ENCODE results near the gene MAN2B2. TPM values are rescaled to one million over a fixed set of nuclear protein-coding genes. Genes with fewer than 3 reads are reported as not detected.

Gene MAN2B2
- total RNA-seq, 2 donors from 2014 or later = 22.4 to 28.3 TPM

- H3K4me3 ChIP-seq = no peak overlapping the region
- peaks cover 0 to 8% (median 0%) of the 10 kb centered on the region in 3 donors for H3K9me3 ChIP-seq
- H3K4me1 ChIP-seq = no peaks in the 10 kb centered on the region
- no peak overlapping the region for H3K27ac ChIP-seq
- intact Hi-C loops (cut with DNase I) = no loop called here
- TF ChIP-seq CTCF (IDR thresholded peaks at IDR 0.05) (no peak), POLR2A (IDR thresholded peaks at IDR 0.05) (no peak)
- DNase-seq = no peak
- 58 to 79% methylated on average over 9 to 11 of the region's 13 CpGs for WGBS, 2 donors
- no peak for ATAC-seq
- H3K27me3 ChIP-seq = no peaks in the 10 kb centered on the region
- H3K36me3 ChIP-seq (replicated peaks in 1 of 2; ENCODE audit: insufficient read depth in 1 of 2, low read depth in 2 of 2) = no peaks in the 10 kb centered on the region
Observed at GRCh38 chr4:6555519-6555918, 19.5 kb upstream of the MAN2B2 start.

GRCh38 chr4:6556263-6556662, 18.7 kb upstream of the MAN2B2 start:
- no peak for DNase-seq
- WGBS, 2 donors = 46 to 67% methylated on average over 6 of the region's 6 CpGs
- Histone ChIP-seq H3K4me3 (no peak overlapping the region), H3K36me3 (replicated peaks in 1 of 2; ENCODE audit: insufficient read depth in 1 of 2, low read depth in 2 of 2) (no peaks in the 10 kb centered on the region), H3K9me3 (peaks cover 0 to 5% (median 0%) of the 10 kb centered on the region in 3 donors), H3K4me1 (no peaks in the 10 kb centered on the region), H3K27me3 (no peaks in the 10 kb centered on the region), H3K27ac (no peak overlapping the region)
- TF ChIP-seq CTCF (IDR thresholded peaks at IDR 0.05) (no peak), POLR2A (IDR thresholded peaks at IDR 0.05) (no peak)
- intact Hi-C loops (cut with DNase I) = no loop called here
- no peak for ATAC-seq

GRCh38 chr4:6557185-6557584, 17.8 kb upstream of the MAN2B2 start:
- WGBS, 2 donors = 41 to 50% methylated on average over 5 of the region's 5 CpGs
- Histone ChIP-seq H3K4me3 (no peak overlapping the region), H3K36me3 (replicated peaks in 1 of 2; ENCODE audit: insufficient read depth in 1 of 2, low read depth in 2 of 2) (no peaks in the 10 kb centered on the region), H3K4me1 (no peaks in the 10 kb centered on the region), H3K27me3 (no peaks in the 10 kb centered on the region), H3K27ac (no peak overlapping the region), H3K9me3 (no peaks in the 10 kb centered on the region)
- ATAC-seq (no peak), DNase-seq (no peak)
- no peak for TF ChIP-seq POLR2A (IDR thresholded peaks at IDR 0.05)
- no peak for TF ChIP-seq CTCF (IDR thresholded peaks at IDR 0.05)
- intact Hi-C loops (cut with DNase I) = no loop called here

GRCh38 chr4:6557856-6558255, 17.1 kb upstream of the MAN2B2 start:
- ATAC-seq = no peak
- H3K27me3 ChIP-seq = no peaks in the 10 kb centered on the region

More at GRCh38 chr4:6557856-6558255, 17.1 kb upstream of the MAN2B2 start:
- intact Hi-C loops (cut with DNase I) = no loop called here
- Histone ChIP-seq H3K9me3 (no peaks in the 10 kb centered on the region), H3K4me3 (no peak overlapping the region), H3K4me1 (peaks cover 3% of the 10 kb centered on the region), H3K36me3 (replicated peaks in 1 of 2; ENCODE audit: insufficient read depth in 1 of 2, low read depth in 2 of 2) (no peaks in the 10 kb centered on the region), H3K27ac (no peak overlapping the region)
- no peak for DNase-seq
- no peak for TF ChIP-seq CTCF (IDR thresholded peaks at IDR 0.05)
- TF ChIP-seq POLR2A (IDR thresholded peaks at IDR 0.05) = no peak
- 40 to 47% methylated on average over 7 to 10 of the region's 10 CpGs for WGBS, 2 donors
